GM18868 (cell line): Measurements from ENCODE around the gene CDK6.

Source experiments
- ATAC-seq: cut with Tn5 transposase; IDR thresholded peaks from one replicate; pipeline ENCODE4 v1.9.1; 2021; ENCODE audit warnings: mild to moderate bottlenecking, moderate library complexity; ENCODE audit not compliant: unreplicated experiment

Gene CDK6

GRCh38 chr7:92631067-92631849, 205.1 kb downstream of the CDK6 start:
- peak; percentile 59 for ATAC-seq

GRCh38 chr7:92629779-92630178, 206.6 kb downstream of the CDK6 start:
- ATAC-seq, result no peak

GRCh38 chr7:92627956-92628355, 208.4 kb downstream of the CDK6 start:
- no peak for ATAC-seq

- ATAC-seq, result no peak
Observed at GRCh38 chr7:92626281-92626809, 210.0 kb downstream of the CDK6 start.

- no peak for ATAC-seq
Observed at GRCh38 chr7:92625617-92626016, 210.8 kb downstream of the CDK6 start.

- no peak for ATAC-seq
Observed at GRCh38 chr7:92624298-92624996, 211.9 kb downstream of the CDK6 start.

- ATAC-seq, result no peak
Observed at GRCh38 chr7:92623544-92623943, 212.8 kb downstream of the CDK6 start.

GRCh38 chr7:92622685-92623084, 213.7 kb downstream of the CDK6 start:
- no peak for ATAC-seq

GRCh38 chr7:92622030-92622429, 214.3 kb downstream of the CDK6 start:
- peak; percentile 57 for ATAC-seq

- ATAC-seq, result peak; percentile 53
Observed at GRCh38 chr7:92621561-92622023, 214.8 kb downstream of the CDK6 start.

GRCh38 chr7:92621026-92621540, 215.3 kb downstream of the CDK6 start:
- peak; percentile 78 for ATAC-seq

- ATAC-seq, result no peak
Observed at GRCh38 chr7:92615861-92616260, 220.5 kb downstream of the CDK6 start.

- no peak for ATAC-seq
Observed at GRCh38 chr7:92614660-92615174, 221.7 kb downstream of the CDK6 start.

- no peak for ATAC-seq
Observed at GRCh38 chr7:92613720-92614119, 222.7 kb downstream of the CDK6 start.

GRCh38 chr7:92613214-92613613, 223.2 kb downstream of the CDK6 start:
- ATAC-seq, result no peak

GRCh38 chr7:92612501-92612900, 223.9 kb downstream of the CDK6 start:
- ATAC-seq, result no peak

GRCh38 chr7:92611735-92612134, 224.6 kb downstream of the CDK6 start:
- no peak for ATAC-seq

GRCh38 chr7:92609921-92610518, 226.4 kb downstream of the CDK6 start:
- peak; percentile 62 for ATAC-seq

GRCh38 chr7:92608380-92609322, 227.7 kb downstream of the CDK6 start:
- ATAC-seq, result no peak

GRCh38 chr7:92606985-92607384, 229.4 kb downstream of the CDK6 start:
- ATAC-seq, result no peak
